HG03159 (cell line): ENCODE results near the gene SOCS7.

Source experiments
- ATAC-seq: cut with Tn5 transposase; IDR thresholded peaks from one replicate; pipeline ENCODE4 v1.9.1; 2021; ENCODE audit warnings: mild to moderate bottlenecking, moderate library complexity; ENCODE audit not compliant: unreplicated experiment

Gene SOCS7

DNA sequence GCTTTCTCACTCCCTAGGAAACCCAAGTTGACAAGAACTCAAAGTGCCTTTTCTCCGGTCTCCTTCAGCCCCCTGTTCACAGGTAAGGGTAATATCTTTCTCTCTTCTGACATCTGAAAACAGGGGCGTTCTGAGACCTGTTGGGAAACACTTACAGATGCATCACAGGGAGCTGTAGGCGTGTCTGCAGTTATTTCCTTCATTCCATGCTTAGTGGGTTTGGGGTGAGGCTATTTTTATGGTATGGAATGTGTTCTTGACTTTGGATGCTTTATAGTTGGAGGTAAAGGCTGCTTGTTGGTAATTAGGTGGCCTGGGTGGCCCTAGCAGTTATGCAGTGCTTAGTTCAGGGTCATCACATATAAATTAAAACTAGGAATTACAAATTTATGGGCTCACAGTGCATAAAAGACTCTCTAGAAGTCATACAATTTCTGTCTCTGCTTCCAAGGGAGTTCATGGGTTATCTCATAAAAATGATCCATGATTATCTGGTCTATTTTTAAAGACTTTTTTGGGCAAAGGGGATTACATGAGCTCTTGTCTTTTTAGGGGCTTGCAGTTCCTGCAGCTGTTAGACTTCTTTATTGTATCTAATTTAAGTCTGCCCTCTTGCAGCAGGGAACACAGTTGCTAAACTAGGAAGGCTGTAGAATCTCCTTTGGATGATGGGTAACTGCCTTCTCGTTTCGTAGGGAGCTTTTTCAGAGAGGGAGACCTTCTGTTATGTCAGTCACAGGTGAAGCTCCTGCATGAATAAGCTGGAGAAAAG, 10.2 kb downstream of the SOCS7 start:
- ATAC-seq: no peak

DNA sequence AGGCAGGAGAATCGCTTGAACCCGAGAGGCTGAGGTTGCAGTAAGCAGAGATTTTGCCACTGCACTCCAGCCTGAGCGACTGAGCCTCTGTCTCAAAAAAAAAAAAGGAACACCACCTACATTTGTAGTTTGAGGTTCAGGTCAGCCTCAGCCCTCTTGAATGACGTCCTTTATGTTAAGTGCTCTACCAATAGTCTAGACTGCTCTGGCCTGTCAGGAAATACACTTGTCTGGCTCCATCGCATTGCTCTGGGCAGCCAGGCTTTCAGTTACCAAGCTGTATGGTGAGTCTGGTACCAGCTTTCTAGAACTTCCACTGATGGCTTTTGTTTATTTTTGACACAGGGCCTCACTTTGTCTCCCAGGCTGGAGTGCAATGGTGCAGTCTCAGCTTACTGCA, 11.4 kb downstream of the SOCS7 start:
- no peak for ATAC-seq

DNA sequence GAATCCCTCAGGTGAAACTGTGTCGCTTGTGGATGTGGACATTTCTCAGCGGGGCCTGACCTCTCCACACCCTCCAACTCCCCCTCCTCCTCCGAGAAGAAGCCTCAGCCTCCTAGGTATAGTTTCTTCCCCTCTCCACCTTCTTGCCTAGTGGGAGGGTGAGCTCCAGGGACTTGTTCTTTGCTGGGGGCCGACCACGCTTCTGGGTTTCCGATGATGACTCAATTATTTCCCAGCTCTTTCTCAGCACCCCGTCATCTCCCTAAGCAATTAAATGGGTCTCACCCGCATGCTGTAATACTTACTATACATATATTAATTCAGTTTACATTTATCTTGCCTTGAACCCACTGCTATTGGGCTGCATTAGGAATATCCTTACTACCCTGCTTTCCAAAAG, 13.1 kb downstream of the SOCS7 start:
- ATAC-seq: no peak

- ATAC-seq: no peak
These were observed 17.7 kb downstream of the SOCS7 start for GRCh38 chr17:38369124-38369886.

DNA sequence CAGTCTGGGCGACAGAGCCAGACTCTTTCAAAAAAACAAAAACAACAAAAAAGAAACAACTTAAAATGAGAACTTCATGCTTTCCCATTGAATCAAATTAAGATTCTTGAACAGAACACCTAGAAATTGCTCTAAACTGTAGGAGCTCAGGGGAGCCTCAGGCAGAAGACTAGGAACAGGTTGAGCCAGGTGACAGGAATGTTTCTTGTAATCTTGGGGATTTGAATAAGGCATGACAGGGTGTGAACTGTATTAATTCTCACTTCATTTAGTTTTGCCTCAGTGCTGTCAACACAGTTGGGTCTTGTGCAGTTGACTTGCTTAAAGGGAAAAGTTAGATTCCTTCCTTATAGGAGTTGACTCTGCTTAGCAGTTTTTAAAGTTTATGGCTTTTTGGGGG, 27.8 kb downstream of the SOCS7 start:
- no peak for ATAC-seq

DNA sequence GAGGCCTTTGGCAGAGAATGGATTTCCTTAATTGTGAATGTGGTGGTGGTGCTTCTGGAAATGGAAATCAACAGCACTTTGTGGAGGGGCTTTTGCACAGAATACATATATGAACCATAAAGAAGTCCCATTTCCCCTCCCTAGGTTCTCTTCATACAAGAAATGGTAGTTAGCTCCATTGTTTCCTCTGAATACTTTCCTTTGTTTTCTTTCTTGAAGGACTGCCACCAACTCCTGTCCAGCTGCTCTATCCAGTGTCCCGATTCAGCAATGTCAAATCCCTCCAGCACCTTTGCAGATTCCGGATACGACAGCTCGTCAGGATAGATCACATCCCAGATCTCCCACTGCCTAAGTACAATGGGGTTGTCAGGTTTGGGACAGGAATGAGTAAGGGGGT, 43.4 kb downstream of the SOCS7 start:
- no peak for ATAC-seq

DNA sequence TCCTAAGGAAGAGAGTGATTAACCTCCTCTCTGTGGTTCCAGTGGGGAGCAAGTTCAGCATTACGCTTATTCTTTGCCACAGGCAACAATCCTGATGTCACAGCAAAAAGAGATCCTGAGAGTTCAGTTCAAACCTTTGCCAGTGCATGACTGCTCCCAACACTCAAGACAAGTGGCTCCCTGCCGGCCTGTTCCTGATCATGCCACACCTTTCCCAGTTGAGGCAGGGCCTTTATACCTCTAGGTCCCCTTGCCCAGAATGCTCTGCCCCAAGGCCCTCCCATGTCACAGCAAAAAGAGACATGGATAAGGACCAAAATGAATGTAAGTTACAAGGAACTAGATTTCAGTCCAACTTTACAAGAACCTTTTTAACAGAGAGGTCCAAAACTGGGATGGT, 45.6 kb downstream of the SOCS7 start:
- ATAC-seq: no peak

- no peak for ATAC-seq
These were observed 48.6 kb downstream of the SOCS7 start for GRCh38 chr17:38400286-38400685.

DNA sequence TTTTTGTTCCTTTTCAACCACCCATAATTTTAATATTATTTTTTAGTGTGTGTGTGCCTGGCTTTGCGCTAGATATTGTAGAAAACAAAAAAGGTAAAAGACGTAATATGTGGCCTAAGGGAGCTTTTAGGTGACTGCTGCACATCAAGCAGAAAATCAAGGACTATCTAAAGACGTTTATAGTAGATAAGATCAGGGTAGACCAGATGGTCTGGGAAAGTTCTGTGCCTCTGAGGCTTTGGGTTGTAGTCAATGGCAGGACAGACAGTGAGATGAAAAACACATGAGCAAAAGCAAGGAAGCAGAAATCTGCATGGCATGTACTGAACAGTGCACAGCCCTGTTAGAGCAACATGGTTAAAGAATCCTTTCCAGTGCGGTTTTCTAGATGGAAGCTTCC, 49.8 kb downstream of the SOCS7 start:
- no peak for ATAC-seq

- ATAC-seq: no peak
These were observed 51.3 kb downstream of the SOCS7 start for GRCh38 chr17:38402897-38403296.

DNA sequence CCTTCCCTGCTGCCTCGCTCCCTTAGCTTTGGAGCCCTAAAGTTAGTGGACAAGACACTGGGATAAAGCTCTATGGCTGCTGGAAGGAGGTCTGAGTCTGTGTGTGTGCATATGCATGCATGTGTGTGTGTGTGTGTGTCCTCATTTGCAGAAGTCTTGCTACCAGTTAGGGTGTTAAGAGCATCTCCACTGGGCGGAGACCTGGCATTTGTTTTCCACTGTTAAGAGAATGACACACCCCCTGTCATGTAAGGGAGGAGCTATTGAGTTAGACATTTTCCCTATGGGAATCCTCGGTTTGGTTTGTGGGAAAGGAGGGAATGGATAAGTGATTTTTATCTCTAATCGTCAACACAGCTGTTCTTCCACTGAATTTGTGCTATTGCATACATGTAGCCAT, 51.8 kb downstream of the SOCS7 start:
- ATAC-seq: no peak

- no peak for ATAC-seq
These were observed 52.7 kb downstream of the SOCS7 start for GRCh38 chr17:38404174-38404943.

DNA sequence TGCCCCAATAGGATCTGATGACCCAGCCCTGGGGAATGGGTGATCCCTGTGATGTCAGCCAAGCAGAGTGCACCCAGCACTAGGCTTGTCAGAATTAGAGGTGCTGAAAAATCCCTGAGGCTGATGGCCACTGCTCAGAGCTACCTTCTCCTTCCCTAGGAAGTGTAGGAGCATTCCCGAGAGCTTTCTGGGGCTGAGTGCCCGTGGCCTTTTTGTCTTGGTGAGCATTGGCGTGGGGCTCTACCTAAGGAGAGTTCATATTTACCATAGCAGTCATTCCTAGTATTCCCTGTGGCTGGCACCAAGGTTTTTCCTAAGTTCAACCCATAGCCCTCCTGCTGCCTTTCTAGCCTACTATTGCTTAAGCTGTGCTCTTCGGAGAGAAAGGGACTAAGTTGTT, 54.0 kb downstream of the SOCS7 start:
- no peak for ATAC-seq

GRCh38 chr17:38410201-38410600, 58.6 kb downstream of the SOCS7 start:
- no peak for ATAC-seq

GRCh38 chr17:38415250-38416194, 63.9 kb downstream of the SOCS7 start:
- ATAC-seq: no peak

- no peak for ATAC-seq
These were observed 65.2 kb downstream of the SOCS7 start for GRCh38 chr17:38416840-38417209.

DNA sequence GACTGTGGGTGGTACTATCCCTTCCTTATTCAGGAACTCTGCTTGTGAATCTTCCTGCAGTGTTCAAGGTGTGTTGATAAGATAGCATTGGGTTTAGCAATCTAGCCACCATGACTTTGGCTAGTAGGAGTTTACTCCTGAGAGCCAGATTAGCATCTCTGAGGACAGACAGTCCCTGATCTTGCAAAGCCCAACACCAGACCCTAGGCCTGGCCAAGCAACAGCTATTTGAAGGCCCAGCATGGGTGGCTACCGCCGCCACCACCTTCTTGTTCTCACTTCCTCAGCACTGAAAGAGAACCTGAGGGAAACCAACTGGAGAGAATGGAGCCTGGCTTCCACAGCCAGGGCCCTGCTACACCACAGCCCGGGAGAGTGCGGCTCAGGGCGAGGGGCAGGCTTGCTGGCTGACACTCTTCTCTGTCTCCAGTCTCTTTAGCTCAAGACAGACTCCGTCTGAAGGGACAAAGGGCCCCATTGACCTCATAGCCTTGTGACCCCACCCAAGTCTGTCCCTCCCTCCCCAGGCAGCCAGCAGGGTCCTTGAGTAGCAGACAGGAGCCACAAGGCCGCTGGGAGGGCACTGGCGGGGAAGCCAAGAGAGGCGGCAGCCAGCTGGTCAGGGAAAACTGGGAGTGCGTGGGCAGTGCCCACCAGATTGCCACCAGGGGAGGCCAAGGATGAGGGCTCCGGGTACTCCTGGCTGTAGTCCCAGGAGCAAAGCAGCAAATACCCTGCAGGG, 65.7 kb downstream of the SOCS7 start:
- ATAC-seq: no peak

GRCh38 chr17:38418062-38418692, 66.5 kb downstream of the SOCS7 start:
- ATAC-seq: no peak

DNA sequence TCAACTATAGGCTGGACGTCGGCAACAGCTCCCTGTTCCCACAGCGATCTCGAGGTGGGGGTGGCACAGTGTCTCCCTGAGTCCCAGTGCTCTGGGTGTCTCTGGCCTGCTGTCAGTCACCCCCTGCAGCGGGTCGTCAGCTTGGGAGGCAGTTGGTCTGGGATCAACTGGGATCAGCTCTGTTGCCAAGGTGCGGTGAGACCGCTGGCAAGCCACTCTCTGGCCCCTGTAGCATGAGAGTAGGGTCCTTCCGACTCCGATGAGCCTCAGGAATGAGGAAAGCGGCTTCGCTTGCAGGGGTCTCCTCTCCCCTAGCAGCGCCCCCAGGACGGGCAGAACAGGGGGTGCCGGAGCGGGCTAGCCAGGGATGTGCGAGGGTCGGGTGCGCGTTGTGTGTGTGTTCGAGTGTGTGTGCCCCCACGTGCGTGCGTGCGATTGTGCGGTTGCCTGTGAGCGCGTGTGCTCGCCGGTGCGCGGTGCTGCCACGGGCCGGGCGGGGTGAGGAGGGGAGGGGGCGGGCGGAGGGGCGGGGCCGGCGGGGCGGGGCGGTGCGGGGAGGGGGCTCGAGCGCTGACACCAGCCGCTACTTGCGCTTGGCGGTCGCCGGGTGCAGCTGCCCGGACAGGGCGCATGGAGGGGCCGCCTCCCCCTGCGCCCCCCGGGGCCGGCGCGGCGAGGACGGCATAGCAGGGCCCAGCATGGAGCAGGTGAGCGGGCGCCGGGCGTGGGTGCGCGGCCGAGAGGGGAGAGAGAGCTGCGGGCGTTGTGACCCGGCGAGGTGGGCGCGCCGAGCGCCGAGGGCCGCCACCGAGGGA, 67.3 kb downstream of the SOCS7 start:
- ATAC-seq: no peak
